HTERT RPE-1 (cell line): Measurements from ENCODE around the gene ALG12.

Experiments used
- in situ Hi-C: fragments of 300-500 bp; cut with MboI; formaldehyde crosslinking; loops from 4 replicates; pipeline ENCODE4 v1.14.3; 2020; ENCODE audit warnings: low sequenced_read_pairs

ALG12 gene

DNA sequence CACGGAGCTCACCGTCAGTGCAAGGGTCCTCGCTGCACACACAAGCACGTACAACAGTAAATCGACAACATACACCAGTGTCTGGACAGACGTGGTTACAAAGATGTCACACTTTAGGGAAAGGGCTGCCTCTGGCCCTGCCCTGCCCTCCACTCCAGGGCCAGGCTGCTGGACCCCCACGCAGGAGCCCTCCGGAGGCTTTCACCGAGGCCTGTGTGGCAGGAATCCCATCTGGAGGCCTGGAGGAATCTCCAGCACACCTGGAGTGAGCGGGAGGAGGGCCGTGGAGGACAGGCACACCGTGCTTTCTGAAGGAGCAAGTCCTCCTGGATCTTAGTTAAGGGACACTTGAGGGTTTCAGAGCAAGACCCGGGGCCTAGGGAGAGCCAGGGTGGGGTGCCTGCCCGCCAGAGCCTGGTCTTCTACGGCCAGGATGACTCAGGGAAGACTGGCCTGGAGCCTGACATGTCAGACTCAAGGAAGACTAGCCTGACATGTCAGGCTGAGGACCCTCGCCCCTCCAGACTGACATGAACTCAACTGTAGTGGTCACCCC is 40.2 kb upstream of the ALG12 start:
- in situ Hi-C loops = no loop called here

- in situ Hi-C loops = no loop called here
These were observed 39.7 kb upstream of the ALG12 start for GRCh38 chr22:49957826-49958365.

GRCh38 chr22:49956914-49957825 is 38.9 kb upstream of the ALG12 start:
- in situ Hi-C loops = no loop called here

- in situ Hi-C loops = no loop called here
These were observed 38.2 kb upstream of the ALG12 start for GRCh38 chr22:49956418-49956770.

DNA sequence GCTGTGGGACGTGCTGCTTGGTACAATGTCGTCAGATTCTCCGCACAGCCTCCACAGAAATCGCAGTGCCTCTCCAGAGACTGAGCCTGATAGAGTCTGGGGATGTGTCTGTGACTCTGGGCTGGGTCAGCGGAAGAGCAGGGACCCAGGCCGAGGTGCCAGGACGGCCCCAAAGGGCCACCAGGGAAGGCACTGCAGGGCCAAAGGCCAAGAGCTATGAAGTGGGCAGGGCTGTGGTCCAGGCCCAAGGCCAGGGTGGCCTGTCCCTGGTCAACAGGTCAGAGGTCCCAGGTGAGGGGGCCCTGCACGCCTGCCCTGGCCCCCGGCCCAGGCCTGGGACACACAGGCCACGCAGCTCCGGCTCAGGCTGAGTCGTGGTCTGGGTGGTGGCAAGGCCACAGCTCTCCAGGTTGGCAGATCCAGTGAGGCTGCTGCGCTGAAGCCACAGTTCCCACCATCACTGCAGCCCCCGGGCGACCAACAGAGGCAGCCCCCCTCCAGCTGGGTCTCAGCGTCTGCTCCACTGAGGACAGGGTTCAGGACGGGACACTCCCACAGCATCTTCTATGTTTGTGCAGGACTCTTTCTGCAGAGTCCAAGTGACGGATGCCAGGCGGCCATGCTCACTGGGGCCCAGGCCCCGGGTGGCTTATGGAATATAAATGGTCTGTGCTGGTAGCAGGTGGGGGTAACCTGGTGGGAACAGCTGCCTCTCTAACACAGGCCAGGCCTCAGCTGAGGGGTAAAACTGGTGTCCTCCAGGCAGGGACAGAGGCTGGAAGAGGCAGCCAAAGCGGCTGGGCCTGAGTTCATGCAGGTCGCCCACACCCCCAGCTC is 37.6 kb upstream of the ALG12 start:
- in situ Hi-C loops = no loop called here

GRCh38 chr22:49954991-49955580 is 36.8 kb upstream of the ALG12 start:
- in situ Hi-C loops = no loop called here

DNA sequence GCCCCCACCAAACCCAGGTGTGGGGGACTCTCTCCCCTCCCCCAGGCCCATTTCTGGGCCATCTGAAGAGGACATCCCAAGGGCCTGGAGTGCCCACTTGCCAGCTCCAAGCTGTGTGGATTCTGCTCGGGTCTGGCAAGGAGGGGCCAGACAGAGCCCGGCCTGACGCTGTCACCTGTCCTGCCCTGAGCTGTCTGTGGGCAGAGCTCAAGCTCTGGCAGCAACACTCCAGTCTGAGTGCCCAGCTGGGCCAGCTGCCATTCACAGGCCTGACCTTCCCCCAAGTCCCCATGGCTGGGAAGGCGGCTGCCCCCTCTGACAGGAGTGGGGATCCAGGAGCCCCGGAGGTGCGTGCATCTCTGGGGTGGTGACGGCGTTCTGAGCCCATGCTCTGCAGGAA is 36.1 kb upstream of the ALG12 start:
- in situ Hi-C loops = no loop called here

DNA sequence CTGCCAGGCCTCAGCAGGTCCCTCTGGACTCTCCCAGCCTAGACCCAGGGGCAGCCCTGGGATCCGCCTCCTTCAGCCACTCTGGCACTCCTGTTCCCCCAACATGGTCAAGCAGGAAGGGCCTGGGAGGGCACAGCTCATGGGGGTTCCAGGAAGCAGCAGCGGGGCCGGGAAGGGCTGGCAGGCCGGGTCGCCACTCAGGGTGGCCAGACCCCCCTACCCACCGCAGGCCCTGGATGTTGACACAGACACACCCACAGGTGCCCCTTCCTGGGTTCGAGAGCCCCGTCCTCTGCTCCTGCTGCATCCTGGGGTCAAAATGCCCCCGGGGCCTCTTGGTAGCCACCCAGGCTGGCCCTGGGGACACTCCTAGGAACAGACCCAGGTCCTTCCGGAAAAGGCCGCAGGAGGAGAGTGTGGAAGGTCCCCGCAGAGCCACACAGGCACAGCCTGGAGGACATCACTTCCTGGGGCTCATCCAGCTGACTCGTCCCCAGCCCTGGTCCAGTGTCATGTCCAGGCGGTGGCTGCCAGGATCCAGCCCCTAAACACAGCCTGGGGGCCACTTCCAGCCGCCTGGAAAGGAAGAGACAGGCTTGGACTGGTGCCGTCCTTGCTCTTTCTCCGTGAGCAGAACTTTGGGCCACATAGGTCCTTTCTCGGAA is 35.6 kb upstream of the ALG12 start:
- in situ Hi-C loops = no loop called here

- in situ Hi-C loops = no loop called here
These were observed 34.9 kb upstream of the ALG12 start for GRCh38 chr22:49953027-49953679.

DNA sequence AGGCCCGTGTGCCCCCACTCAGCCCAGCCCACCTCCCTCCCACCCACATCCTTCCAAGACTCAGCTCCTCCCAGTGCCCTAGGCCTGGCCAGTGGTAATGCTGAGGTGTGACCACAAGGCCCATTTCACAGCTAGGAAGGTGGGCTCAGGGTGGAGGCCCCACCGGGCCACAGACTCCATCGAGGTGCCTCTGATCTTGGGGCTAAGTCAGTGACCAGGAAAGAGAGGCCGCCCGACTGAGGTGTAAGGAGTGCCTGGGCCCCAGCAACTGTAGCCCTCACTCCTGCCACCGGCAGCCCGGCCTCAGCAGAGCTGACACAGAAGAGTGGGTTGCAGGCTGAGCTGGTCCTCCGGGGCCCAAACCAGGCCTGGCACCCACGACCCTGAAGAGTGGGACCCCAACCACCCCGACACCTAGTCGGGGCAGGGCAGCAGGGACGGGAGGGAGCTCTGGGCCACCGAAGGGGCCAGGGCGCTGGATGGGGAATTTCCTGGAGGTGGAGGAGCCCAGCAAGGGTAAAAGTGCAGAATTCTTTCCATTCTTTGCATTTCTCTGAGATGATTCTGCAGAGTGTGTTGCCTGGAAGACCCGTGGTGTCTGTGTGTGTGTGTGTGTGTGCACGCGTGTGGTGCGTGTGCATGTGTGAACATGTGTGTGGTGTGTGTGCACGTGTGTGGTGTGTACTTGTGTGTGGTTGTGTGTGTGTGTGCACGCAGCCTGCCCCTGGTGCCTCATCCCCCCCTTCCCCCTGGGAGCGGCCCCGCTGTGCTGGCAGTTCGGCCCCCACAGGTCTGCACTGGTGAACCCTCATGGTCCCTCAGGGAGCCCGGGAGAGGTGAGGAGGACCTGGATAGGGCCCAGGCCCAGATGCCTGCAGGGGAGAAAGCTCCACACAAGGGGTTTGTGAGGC is 34.0 kb upstream of the ALG12 start:
- in situ Hi-C loops = no loop called here

DNA sequence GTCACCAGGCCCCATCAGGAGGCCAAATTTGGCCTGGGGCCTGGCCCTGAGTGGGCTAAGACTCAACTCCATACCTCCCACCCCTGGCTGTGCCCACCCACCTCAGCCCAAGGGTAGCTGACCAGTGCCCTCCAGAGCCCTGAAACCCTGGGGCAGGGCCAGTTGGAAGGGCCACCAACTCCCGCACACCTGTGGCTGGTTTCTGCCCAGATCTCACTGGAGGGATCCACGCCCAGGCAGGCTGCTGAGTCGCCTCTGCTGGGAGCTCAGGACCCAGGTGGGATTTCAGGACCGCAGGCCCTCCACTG is 33.4 kb upstream of the ALG12 start:
- in situ Hi-C loops = no loop called here

DNA sequence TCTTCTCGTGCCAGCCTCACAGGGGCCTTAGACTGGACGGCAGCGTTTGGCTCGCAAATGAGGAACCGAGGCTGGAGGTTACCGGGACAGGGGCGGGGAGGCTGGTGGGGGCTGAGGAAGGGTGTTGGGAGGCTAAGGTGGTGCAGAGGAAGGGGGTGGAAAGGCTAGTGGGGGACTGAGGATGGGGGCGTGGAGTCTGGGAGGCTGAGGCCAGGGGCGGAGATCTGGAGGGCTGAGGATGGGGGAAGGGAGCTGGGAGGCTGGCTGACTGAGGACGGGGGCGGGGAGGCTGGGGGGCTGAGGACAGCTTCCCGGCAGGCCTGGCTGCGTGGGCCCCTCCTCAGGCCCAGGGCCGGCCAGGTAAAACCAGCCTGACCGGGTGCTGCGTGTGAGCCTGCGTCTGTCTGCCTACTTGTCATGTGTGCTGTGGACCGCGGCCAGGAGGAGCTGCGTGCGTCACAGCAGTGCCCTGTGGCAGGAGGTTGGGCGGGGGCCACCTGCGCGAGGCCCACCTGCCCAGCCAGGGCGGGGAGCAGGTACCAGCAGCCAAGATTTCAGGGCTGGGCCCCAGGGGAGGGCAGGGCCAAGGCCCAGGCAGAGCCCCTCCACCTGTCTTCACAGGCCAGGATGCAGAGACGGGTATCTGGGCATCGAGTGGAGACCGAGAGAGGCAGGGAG is 32.9 kb upstream of the ALG12 start:
- in situ Hi-C loops = no loop called here

DNA sequence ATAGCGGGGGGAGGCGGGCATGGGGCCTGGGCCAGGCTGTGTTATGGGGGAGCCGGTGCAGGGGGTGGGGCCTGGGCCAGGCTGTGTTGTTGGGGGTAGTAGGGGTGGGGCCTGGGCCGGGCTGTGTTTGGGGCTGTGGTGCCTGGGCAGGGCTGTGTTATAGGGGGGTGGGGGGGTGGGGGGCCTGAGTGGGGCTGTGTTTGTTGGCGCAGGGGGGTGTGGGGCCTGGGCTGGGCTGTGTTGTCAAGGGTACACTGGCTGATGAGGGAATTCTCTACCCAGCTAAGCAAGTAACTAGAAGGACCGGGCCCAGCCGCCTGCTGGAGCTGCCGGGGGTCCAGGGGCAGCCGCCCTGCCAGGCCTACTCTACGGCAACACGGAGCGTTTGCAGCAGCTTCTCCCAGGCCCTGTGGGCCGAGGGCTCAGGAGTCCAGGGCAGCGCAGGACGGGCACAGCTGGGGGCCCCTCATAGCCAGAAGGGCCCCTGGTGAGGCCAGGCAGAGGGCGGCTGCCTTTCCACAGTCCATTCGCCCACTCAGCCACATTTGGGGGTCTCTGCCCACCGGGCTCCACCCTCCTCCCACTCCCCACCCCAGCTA is 32.3 kb upstream of the ALG12 start:
- in situ Hi-C loops = no loop called here

- in situ Hi-C loops = no loop called here
These were observed 31.7 kb upstream of the ALG12 start for GRCh38 chr22:49949914-49950292.

DNA sequence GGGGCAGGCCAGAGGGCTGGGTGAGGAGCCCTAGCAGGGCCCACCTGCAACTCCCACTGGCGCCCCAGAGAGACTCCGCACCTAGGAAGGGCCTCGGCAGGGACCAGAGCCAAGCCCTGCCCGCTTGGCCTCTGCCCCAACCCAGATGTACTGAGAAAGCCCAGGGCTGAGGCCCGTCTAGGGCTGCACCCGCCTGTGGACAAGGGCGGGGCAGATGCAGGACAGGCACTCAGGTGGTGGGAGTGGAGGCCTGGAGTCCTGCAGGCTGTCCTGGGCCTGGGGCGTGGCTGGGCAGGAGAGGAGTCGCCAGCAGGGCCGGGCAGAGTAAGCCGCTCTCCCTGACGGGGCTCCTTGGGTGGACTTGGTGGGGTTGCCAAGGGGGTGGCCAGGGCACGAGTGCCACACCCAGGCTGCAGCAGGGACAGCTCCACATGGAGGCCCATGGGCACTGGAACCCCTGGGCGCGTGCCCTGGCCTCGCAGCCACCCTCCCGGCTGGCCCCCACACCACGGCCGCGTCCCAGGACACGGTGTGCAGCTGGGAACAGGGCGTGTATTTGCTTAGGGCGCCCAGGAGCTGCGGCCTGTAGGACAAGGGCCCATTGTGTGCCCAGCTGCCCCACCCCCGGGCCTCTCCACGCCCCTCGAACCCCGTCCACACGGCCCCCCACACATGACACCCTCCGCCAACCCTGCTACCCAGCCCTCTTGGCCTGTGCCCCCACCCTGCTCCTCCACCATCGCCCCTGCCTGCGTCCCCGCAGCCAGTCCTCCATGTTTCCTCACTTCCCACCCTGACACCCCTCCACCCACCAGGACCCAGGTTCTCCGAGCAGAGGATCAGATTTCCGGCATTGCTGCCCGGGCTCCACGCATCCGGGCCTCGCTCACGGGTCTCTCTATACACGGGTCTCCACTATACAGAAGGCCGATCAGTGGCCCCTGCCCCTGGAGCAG is 31.0 kb upstream of the ALG12 start:
- in situ Hi-C loops = no loop called here

GRCh38 chr22:49948116-49948957 is 30.1 kb upstream of the ALG12 start:
- in situ Hi-C loops = no loop called here
